OCI-LY7 (cell line): ENCODE data around the gene AUTS2. TPM values are rescaled to one million over a fixed set of nuclear protein-coding genes. Genes with fewer than 3 reads are reported as not detected.

ENCODE experiments used
- BruUV-seq: library from RNA; stranded (reverse); fragments of 400-500 nt; replicated peaks from 2 replicates; lab custom pipeline; 2021; lab: Mats Ljungman, UMichigan
- CTCF ChIA-PET: fragments of 300-600 bp; sonication (Branson Sonifier 250); formaldehyde crosslinking; loops from one replicate; lab custom pipeline; 2022; ENCODE audit warnings: antibody characterized with exemption; ENCODE audit not compliant: unreplicated experiment; lab: Charles Lee
- POLR2A ChIA-PET: fragments of 300-600 bp; sonication (Branson Sonifier 250); formaldehyde crosslinking; loops from one replicate; lab custom pipeline; 2022; ENCODE audit warnings: antibody characterized with exemption; lab: Charles Lee
- DNase-seq: peaks from one replicate; pipeline ENCODE4 v3.0.0-alpha.2; 2015; ENCODE audit warnings: low spot score
- H2AFZ ChIP-seq: fragments of 200-600 bp; sonication (generic), shearing (Covaris generic); 2 replicates; pipeline ENCODE4 v1.6.1; 2014; ENCODE audit warnings: mild to moderate bottlenecking, antibody characterized with exemption, low read length, moderate library complexity
- H3K27ac ChIP-seq: fragments of 200-600 bp; sonication (generic); 2 replicates; pipeline ENCODE4 v1.5.1; 2014; ENCODE audit warnings: mixed run types, low read depth, mild to moderate bottlenecking, moderate library complexity, low read length, inconsistent platforms; ENCODE audit not compliant: poor library complexity, severe bottlenecking
- H3K36me3 ChIP-seq: fragments of 200-600 bp; sonication (generic); 2 replicates; pipeline ENCODE4 v1.6.1; 2014; ENCODE audit warnings: mild to moderate bottlenecking, antibody characterized with exemption, low read length, moderate library complexity, mixed read lengths; ENCODE audit not compliant: insufficient read depth
- H3K4me1 ChIP-seq: fragments of 200-600 bp; sonication (generic); 2 replicates; pipeline ENCODE4 v1.5.1; 2014; ENCODE audit warnings: mild to moderate bottlenecking, low read length; ENCODE audit not compliant: insufficient read depth, poor library complexity, severe bottlenecking
- H3K4me2 ChIP-seq: fragments of 200-600 bp; sonication (generic); 2 replicates; pipeline ENCODE4 v1.6.1; 2014; ENCODE audit warnings: mild to moderate bottlenecking, low read length
- H3K4me3 ChIP-seq: fragments of 200-600 bp; sonication (generic); 2 replicates; pipeline ENCODE4 v1.5.1; 2014; ENCODE audit warnings: mild to moderate bottlenecking, low read depth, low read length; ENCODE audit not compliant: poor library complexity, severe bottlenecking
- H3K79me2 ChIP-seq: fragments of 200-600 bp; sonication (generic); 2 replicates; pipeline ENCODE4 v1.6.1; 2016; ENCODE audit warnings: low read depth, mild to moderate bottlenecking, low read length, moderate library complexity, mixed read lengths; ENCODE audit not compliant: insufficient read depth
- H3K9me2 ChIP-seq: fragments of 200-600 bp; sonication (generic); 2 replicates; pipeline ENCODE4 v1.6.1; 2016; ENCODE audit warnings: mild to moderate bottlenecking, low read length, mixed read lengths; ENCODE audit not compliant: insufficient read depth
- H3K9me3 ChIP-seq: fragments of 200-600 bp; sonication (generic); 2 replicates; pipeline ENCODE4 v1.6.1; 2014; ENCODE audit warnings: mild to moderate bottlenecking, mixed run types, low read length, mixed read lengths
- H4K20me1 ChIP-seq: fragments of 200-600 bp; sonication (generic); 2 replicates; pipeline ENCODE4 v1.6.1; 2014; ENCODE audit warnings: mild to moderate bottlenecking, antibody characterized with exemption, low read length, moderate library complexity, mixed read lengths; ENCODE audit not compliant: insufficient read depth
- CTCF ChIP-seq: fragments of 200-600 bp; sonication (generic); conservative IDR thresholded peaks from 2 replicates; pipeline ENCODE4 v1.5.1; 2014; ENCODE audit warnings: mild to moderate bottlenecking, antibody characterized with exemption, low read length, moderate library complexity, mixed read lengths
- EZH2phosphoT487 ChIP-seq: fragments of 200-600 bp; sonication (generic); IDR thresholded peaks from 2 replicates; pipeline ENCODE4 v1.6.1; 2018; ENCODE audit warnings: low read depth, borderline replicate concordance, mild to moderate bottlenecking, mixed run types, antibody characterized with exemption, low read length, moderate library complexity, mixed read lengths
- intact Hi-C: fragments of 100-400 bp; cut with micrococcal nuclease; formaldehyde crosslinking; loops from one replicate; pipeline ENCODE4 v1.10.0; 2022; ENCODE audit not compliant: unreplicated experiment
- total RNA-seq, 2 experiments: library from RNA; depleted of rRNA in 1 of 2; stranded (reverse); fragments of >200 nt in 1 of 2; shearing (Covaris generic) in 1 of 2; gene quantifications; 2 replicates each; pipeline ENCODE4 v1.2.3, GENCODE V29; 2014 to 2022

The AUTS2 gene
- total RNA-seq, 2 experiments from 2014 or later = 37.9 to 78.5 TPM

GRCh38 chr7:69840248-69840647 lies 242.0 kb downstream of the AUTS2 start:
- Histone ChIP-seq H3K9me3 (no peaks in the 10 kb centered on the region), H4K20me1 (no peaks in the 10 kb centered on the region; the same call in none of the 2 replicates), H3K4me1 (peaks cover 89% of the 10 kb centered on the region), H3K9me2 (no peaks in the 10 kb centered on the region), H3K4me3 (peak overlapping the region; percentile 58), H3K4me2 (peak overlapping the region; percentile 89), H3K79me2 (peaks cover 75% of the 10 kb centered on the region), H3K27ac (peak overlapping the region; percentile 75), H2AFZ (no peak overlapping the region; the same call in 1 of the 2 replicates), H3K36me3 (no peaks in the 10 kb centered on the region)
- CTCF ChIA-PET = no interaction called here
- POLR2A ChIA-PET = interaction anchor here (0.5 to 9.2 kb wide), 7 partner anchors 9 to 114 kb away, joined by 3 to 162 read pairs (median 4); no protein-coding TSS in a partner anchor
- DNase-seq = peak; percentile 61
- intact Hi-C loops = loop anchor here (5.0 kb wide), 2 partner anchors 112 to 243 kb away; partner anchors contain the start of gene AUTS2
- TSS peak; percentile 10 for BruUV-seq
- no peak for TF ChIP-seq CTCF
- TF ChIP-seq EZH2phosphoT487 = no peak

- no peaks in the 10 kb centered on the region; the same call in 1 of the 2 replicates for H3K36me3 ChIP-seq
- H2AFZ ChIP-seq = no peak overlapping the region
- H3K27ac ChIP-seq = peak overlapping the region; percentile 39
- H3K4me2 ChIP-seq = peak overlapping the region; percentile 89
- H3K9me3 ChIP-seq = no peaks in the 10 kb centered on the region
- CTCF ChIA-PET = no interaction called here
- H3K4me1 ChIP-seq = peaks cover 84% of the 10 kb centered on the region
- peaks cover 76% of the 10 kb centered on the region for H3K79me2 ChIP-seq
- peak overlapping the region; percentile 20 for H3K4me3 ChIP-seq
- no peaks in the 10 kb centered on the region; the same call in none of the 2 replicates for H4K20me1 ChIP-seq
- POLR2A ChIA-PET = interaction anchor here (0.6 to 9.2 kb wide), 6 partner anchors 19 to 222 kb away, joined by 3 to 162 read pairs (median 5); no protein-coding TSS in a partner anchor
- DNase-seq = peak; percentile 57
- no TSS peak for BruUV-seq
- intact Hi-C loops = loop anchor here (2.0 to 5.0 kb wide), 3 partner anchors 47 to 246 kb away; partner anchors contain the start of gene AUTS2
- H3K9me2 ChIP-seq = no peaks in the 10 kb centered on the region
- TF ChIP-seq EZH2phosphoT487 = no peak
- TF ChIP-seq CTCF = no peak
Observed at GRCh38 chr7:69843653-69844052, 245.4 kb downstream of the AUTS2 start.
